Mesendoderm (in vitro differentiated cells): ENCODE measurements around the gene RAC3.

Experiments used
- DNase-seq: peaks from one replicate; pipeline ENCODE4 v3.0.0; 2013
- H2AK5ac ChIP-seq: 2 replicates; pipeline ENCODE4 v1.6.1; 2013; ENCODE audit warnings: low read length, inconsistent platforms
- H2BK120ac ChIP-seq: 2 replicates; pipeline ENCODE4 v1.6.1; 2013; ENCODE audit warnings: low read depth, mild to moderate bottlenecking, low read length, moderate library complexity, mixed read lengths
- H2BK15ac ChIP-seq: replicated peaks from 2 replicates; pipeline ENCODE4 v1.6.1; 2013; ENCODE audit warnings: low read depth, mild to moderate bottlenecking, moderate library complexity
- H2BK5ac ChIP-seq: 2 replicates; pipeline ENCODE4 v1.6.1; 2013; ENCODE audit warnings: low read length, inconsistent platforms
- H3K18ac ChIP-seq: 2 replicates; pipeline ENCODE4 v1.6.1; 2013; ENCODE audit warnings: mild to moderate bottlenecking, low read length, mixed read lengths
- H3K23ac ChIP-seq: one replicate; pipeline ENCODE4 v1.6.1; 2013; ENCODE audit warnings: low read length
- H3K27ac ChIP-seq: 2 replicates; pipeline ENCODE4 v1.5.1; 2013; ENCODE audit warnings: low read depth, mild to moderate bottlenecking, inconsistent platforms, low read length, moderate library complexity
- H3K27me3 ChIP-seq: 2 replicates; pipeline ENCODE4 v1.6.1; 2013; ENCODE audit warnings: low read length, control low read depth, mild to moderate bottlenecking, inconsistent platforms; ENCODE audit not compliant: insufficient read depth, poor library complexity
- H3K36me3 ChIP-seq: 2 replicates; pipeline ENCODE4 v1.6.1; 2013; ENCODE audit warnings: low read length, inconsistent platforms; ENCODE audit not compliant: control insufficient read depth, insufficient read depth
- H3K4ac ChIP-seq: one replicate; pipeline ENCODE4 v1.6.1; 2013; ENCODE audit warnings: low read depth, mild to moderate bottlenecking, low read length, moderate library complexity
- H3K4me1 ChIP-seq: 2 replicates; pipeline ENCODE4 v1.6.1; 2013; ENCODE audit warnings: low read depth, low read length, inconsistent platforms; ENCODE audit not compliant: control insufficient read depth
- H3K4me2 ChIP-seq: 2 replicates; pipeline ENCODE4 v1.6.1; 2013; ENCODE audit warnings: low read length
- H3K4me3 ChIP-seq: 2 replicates; pipeline ENCODE4 v1.5.1; 2013; ENCODE audit warnings: mild to moderate bottlenecking, low read length
- H3K56ac ChIP-seq: one replicate; pipeline ENCODE4 v1.6.1; 2013; ENCODE audit warnings: low read length
- H3K79me1 ChIP-seq: 2 replicates; pipeline ENCODE4 v1.6.1; 2013; ENCODE audit warnings: low read length, inconsistent platforms
- H3K79me2 ChIP-seq: 2 replicates; pipeline ENCODE4 v1.6.1; 2013; ENCODE audit warnings: mild to moderate bottlenecking, low read length; ENCODE audit not compliant: control insufficient read depth, insufficient read depth
- H3K9ac ChIP-seq: 2 replicates; pipeline ENCODE4 v1.6.1; 2013; ENCODE audit warnings: low read length, inconsistent platforms
- H4K5ac ChIP-seq: one replicate; pipeline ENCODE4 v1.6.1; 2013; ENCODE audit warnings: low read length
- H4K8ac ChIP-seq: one replicate; pipeline ENCODE4 v1.6.1; 2013; ENCODE audit warnings: low read depth, mild to moderate bottlenecking, control low read depth, low read length, moderate library complexity
- WGBS: extraction: QIAGEN DNeasy Blood & Tissue Kit; methylation state at CpG from one replicate; pipeline ENCODE4 v1.1.7; 2013; ENCODE audit warnings: low lambda C conversion rate, missing lambda C conversion rate; ENCODE audit not compliant: insufficient coverage; ENCODE audit errors: extremely low coverage; 5-methylcytosine and 5-hydroxymethylcytosine counted together

Gene RAC3

DNA sequence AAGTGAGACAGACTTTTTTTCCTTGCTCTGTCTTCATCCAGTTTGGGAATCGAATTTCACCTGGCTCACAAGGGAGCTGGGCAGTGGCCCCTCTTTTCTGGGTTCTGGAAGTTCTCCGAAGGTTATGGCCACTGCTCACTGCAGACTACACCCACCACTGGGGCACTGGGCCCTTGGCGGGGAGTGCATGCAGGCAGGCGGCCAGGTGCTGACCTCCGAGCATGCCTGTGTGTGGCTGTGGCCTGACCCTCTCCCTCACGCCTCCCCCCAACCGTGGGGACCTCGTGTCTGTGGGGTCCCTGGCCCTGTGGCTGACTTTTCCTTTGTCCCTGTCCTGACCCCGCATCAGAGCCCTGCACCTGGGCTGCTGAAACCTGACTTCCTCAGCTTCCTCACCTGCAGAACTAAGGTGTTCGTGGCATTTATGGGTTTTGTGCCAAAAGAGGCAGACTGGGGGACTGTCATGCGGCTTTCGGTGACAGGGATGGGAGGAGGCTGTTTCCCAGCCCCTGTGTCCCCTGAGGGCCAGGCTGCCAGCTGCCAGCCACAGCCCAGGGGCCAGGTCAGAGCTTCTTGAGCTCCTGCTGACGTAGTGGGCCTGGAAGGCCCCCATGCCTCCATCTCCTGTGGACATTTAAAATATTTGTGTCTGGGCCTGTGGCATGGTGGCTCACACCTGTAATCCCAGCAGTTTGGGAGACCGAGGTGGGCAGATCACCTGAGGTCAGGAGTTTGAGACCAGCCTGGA lies 32.6 kb upstream of the RAC3 start:
- Histone ChIP-seq H4K8ac (no peak overlapping the region), H3K79me2 (no peaks in the 10 kb centered on the region), H3K4me3 (no peak overlapping the region), H2BK5ac (no peak overlapping the region), H2AK5ac (no peak overlapping the region), H2BK120ac (no peak overlapping the region), H3K18ac (no peak overlapping the region), H3K56ac (no peak overlapping the region), H3K79me1 (no peaks in the 10 kb centered on the region), H2BK15ac (no peak overlapping the region), H3K9ac (no peak overlapping the region), H3K36me3 (no peaks in the 10 kb centered on the region), H3K27me3 (no peaks in the 10 kb centered on the region), H3K23ac (no peak overlapping the region), H3K27ac (no peak overlapping the region), H4K5ac (no peak overlapping the region), H3K4ac (no peak overlapping the region), H3K4me2 (no peak overlapping the region), H3K4me1 (no peaks in the 10 kb centered on the region)
- DNase-seq, result no peak
- WGBS, result no CpG with 5 or more reads among the region's 14 CpGs

DNA sequence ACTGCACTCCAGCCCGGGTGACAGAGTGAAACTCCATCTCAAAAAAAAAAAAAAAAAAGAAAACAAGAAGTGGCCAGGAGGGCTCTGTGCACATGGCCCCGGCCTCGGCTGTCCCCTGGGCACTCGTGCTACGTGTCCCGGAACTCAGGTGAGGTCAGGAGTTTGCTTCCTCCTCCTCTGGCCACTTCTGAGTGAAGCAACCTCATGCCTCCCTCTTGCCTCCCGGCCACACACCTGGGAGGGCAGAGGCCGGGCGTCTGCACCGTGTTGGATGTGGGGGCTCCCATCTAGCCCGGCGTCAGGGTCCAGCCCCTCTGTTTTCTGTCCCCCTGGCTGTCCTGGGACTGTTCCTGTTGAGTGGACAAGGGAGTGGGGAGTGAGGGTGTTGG lies 31.9 kb upstream of the RAC3 start:
- H3K4me2 ChIP-seq, result no peak overlapping the region
- no peak overlapping the region for H4K8ac ChIP-seq
- H3K4me1 ChIP-seq, result no peaks in the 10 kb centered on the region
- no peak overlapping the region for H3K9ac ChIP-seq
- no peak overlapping the region for H2BK15ac ChIP-seq
- no CpG with 5 or more reads among the region's 12 CpGs for WGBS
- H3K27ac ChIP-seq, result no peak overlapping the region
- no peaks in the 10 kb centered on the region for H3K79me2 ChIP-seq
- H3K18ac ChIP-seq, result no peak overlapping the region
- H3K4me3 ChIP-seq, result no peak overlapping the region
- no peak overlapping the region for H3K4ac ChIP-seq
- H3K27me3 ChIP-seq, result no peaks in the 10 kb centered on the region
- H3K56ac ChIP-seq, result no peak overlapping the region
- H3K36me3 ChIP-seq, result no peaks in the 10 kb centered on the region
- H2BK120ac ChIP-seq, result no peak overlapping the region
- no peaks in the 10 kb centered on the region for H3K79me1 ChIP-seq
- no peak for DNase-seq
- no peak overlapping the region for H4K5ac ChIP-seq
- no peak overlapping the region for H3K23ac ChIP-seq
- H2BK5ac ChIP-seq, result no peak overlapping the region
- no peak overlapping the region for H2AK5ac ChIP-seq

DNA sequence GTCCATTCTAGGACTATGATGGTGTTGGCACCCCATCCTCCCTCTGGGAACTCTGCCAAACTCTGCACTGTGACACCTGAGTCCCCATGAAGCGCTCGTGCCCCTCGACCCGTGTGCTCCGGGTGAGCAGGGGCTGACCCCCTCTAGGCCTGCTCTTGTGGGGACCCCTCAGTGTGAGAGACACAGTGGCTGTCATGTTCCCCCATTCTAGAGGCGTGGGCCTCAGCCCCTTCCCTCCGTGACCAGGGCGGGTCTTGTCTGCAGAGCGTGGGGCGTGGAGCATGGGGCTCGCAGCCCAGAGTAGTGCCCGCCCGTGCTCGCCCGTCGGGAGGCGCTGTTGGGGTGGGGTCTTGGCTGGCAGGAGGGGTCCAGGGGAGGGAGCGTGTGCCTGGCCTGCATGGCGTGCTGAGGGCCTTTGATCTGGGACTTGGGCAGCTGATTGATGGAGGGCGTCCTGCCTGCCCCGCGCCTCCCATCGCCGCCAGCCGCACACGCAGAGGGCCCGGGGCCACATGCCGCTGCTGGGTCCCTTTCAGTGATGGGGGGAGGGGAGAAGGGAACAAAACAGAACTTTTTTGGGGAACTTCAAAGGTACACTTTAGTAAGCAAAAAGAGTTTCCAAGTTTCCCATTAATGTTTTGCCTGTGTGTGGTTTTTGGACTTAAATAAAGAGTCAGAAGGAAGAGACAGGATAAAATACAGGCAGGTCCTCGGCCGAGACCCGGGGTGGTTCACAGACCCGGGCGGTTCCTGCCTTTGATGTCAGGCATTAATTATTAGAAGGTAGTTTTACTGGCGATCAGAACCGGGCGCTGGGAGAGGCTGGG lies 31.3 kb upstream of the RAC3 start:
- no peak for DNase-seq
- H2BK5ac ChIP-seq, result no peak overlapping the region
- no peak overlapping the region for H3K4me3 ChIP-seq
- no peak overlapping the region for H3K4ac ChIP-seq
- H3K79me2 ChIP-seq, result no peaks in the 10 kb centered on the region
- H3K27ac ChIP-seq, result no peak overlapping the region
- H4K5ac ChIP-seq, result no peak overlapping the region
- no CpG with 5 or more reads among the region's 36 CpGs for WGBS
- H3K79me1 ChIP-seq, result no peaks in the 10 kb centered on the region
- no peak overlapping the region for H3K23ac ChIP-seq
- no peaks in the 10 kb centered on the region for H3K36me3 ChIP-seq
- no peak overlapping the region for H2BK15ac ChIP-seq
- no peak overlapping the region for H2BK120ac ChIP-seq
- H3K27me3 ChIP-seq, result no peaks in the 10 kb centered on the region
- no peak overlapping the region for H2AK5ac ChIP-seq
- no peak overlapping the region for H3K18ac ChIP-seq
- H4K8ac ChIP-seq, result no peak overlapping the region
- H3K9ac ChIP-seq, result no peak overlapping the region
- H3K56ac ChIP-seq, result no peak overlapping the region
- no peak overlapping the region for H3K4me2 ChIP-seq
- no peaks in the 10 kb centered on the region for H3K4me1 ChIP-seq

DNA sequence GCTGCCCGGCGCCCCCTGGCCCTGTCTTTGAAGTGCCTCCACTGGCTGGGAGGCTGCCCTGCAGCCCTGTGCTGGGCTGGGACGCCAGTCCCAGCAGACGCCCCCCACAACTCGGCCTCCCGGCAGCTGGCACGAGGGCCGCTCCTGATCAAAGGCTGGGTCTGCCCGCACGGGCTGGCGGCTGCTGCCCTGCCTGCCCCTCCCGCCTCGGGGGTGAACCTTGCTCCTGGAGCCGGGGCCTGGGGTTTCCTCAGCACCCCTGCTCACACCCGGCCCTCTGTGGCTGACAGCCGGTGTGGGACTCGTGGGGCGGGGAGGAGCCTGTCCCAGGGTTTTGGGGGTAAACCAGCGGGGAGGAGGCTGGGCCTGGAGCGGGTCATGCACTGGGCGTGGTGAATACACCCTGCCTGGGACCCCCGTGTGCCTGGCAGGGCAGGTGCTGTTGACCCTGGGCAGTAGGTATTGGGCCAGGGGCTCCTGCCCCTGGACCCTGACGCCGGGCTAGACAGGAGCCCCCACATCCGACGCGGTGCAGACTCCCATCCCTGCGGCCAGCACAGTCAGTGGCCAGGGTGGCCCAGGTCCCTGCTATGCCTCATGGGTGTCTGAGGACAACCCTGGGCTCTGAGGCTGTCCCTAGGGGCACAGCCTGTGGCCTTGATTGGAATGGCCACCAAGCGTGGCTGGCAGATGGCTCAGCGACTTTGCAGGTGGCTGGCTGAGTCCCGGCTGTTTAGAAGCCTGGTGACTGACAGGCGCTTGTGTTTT lies 30.5 kb upstream of the RAC3 start:
- H3K27me3 ChIP-seq, result no peaks in the 10 kb centered on the region
- no peak overlapping the region for H3K27ac ChIP-seq
- no CpG with 5 or more reads among the region's 32 CpGs for WGBS
- no peak overlapping the region for H3K56ac ChIP-seq
- H4K8ac ChIP-seq, result no peak overlapping the region
- H3K79me1 ChIP-seq, result peaks cover 1% of the 10 kb centered on the region
- no peaks in the 10 kb centered on the region for H3K4me1 ChIP-seq
- H3K23ac ChIP-seq, result no peak overlapping the region
- H3K18ac ChIP-seq, result no peak overlapping the region
- H3K4me2 ChIP-seq, result no peak overlapping the region
- H3K9ac ChIP-seq, result no peak overlapping the region
- H3K4me3 ChIP-seq, result no peak overlapping the region
- DNase-seq, result no peak
- H2BK5ac ChIP-seq, result no peak overlapping the region
- no peak overlapping the region for H2BK120ac ChIP-seq
- H3K4ac ChIP-seq, result no peak overlapping the region
- H2BK15ac ChIP-seq, result no peak overlapping the region
- no peaks in the 10 kb centered on the region for H3K79me2 ChIP-seq
- H4K5ac ChIP-seq, result no peak overlapping the region
- no peak overlapping the region for H2AK5ac ChIP-seq
- H3K36me3 ChIP-seq, result no peaks in the 10 kb centered on the region

DNA sequence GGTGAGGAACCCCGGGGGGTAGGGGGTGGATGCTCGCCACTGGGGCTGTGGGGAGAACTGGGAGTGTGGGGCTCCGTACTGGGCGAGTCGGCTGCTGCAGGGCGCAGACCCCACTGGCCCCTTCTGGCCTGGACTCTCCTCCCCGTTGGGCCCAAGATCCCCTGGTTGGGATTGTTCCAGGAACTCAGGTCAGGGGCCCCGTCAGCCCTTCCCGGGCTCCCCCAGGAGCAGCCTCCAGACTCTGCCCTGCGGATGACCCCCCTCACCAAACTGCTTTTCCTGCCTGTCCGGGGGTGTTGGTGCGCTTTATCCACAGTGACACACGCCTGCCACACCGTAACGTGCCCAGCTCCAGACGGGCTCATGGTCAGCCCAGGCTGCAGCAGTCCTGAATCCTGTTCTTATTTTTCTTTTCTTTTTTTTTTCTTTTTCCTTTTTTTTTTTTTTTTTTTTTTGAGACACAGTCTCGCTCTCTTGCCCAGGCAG lies 29.9 kb upstream of the RAC3 start:
- H3K79me2 ChIP-seq, result no peaks in the 10 kb centered on the region
- peaks cover 2% of the 10 kb centered on the region for H3K79me1 ChIP-seq
- H4K8ac ChIP-seq, result no peak overlapping the region
- H2BK120ac ChIP-seq, result no peak overlapping the region
- no peak overlapping the region for H3K23ac ChIP-seq
- no peaks in the 10 kb centered on the region for H3K27me3 ChIP-seq
- no peaks in the 10 kb centered on the region for H3K36me3 ChIP-seq
- no peaks in the 10 kb centered on the region for H3K4me1 ChIP-seq
- no peak overlapping the region for H2AK5ac ChIP-seq
- no peak overlapping the region for H3K18ac ChIP-seq
- no peak overlapping the region for H4K5ac ChIP-seq
- H3K27ac ChIP-seq, result no peak overlapping the region
- no peak overlapping the region for H3K56ac ChIP-seq
- no peak for DNase-seq
- no peak overlapping the region for H3K4me3 ChIP-seq
- H3K4ac ChIP-seq, result no peak overlapping the region
- no peak overlapping the region for H3K4me2 ChIP-seq
- no peak overlapping the region for H2BK15ac ChIP-seq
- WGBS, result no CpG with 5 or more reads among the region's 17 CpGs
- no peak overlapping the region for H3K9ac ChIP-seq
- no peak overlapping the region for H2BK5ac ChIP-seq
